Renal cortical epithelial cell (primary cell): ENCODE results near the gene HDGFL2. TPM values are rescaled to one million over a fixed set of nuclear protein-coding genes. Genes with fewer than 3 reads are reported as not detected.

Experiments
- DNase-seq: peaks from one replicate; pipeline ENCODE4 v3.0.0-alpha.2; 2011; ENCODE audit warnings: low read depth
- total RNA-seq: library from RNA; depleted of rRNA; stranded (reverse); fragments of >200 nt; gene quantifications from 2 replicates; pipeline ENCODE4 v1.2.3, GENCODE V29; 2014

HDGFL2 gene
- total RNA-seq = 47.2 and 59.5 TPM in 2 replicates

GRCh38 chr19:4472174-4472974 lies at the start of gene HDGFL2:
HDGFL2 (plus strand) TSS chr19:4472297; CDS start chr19:4472351, 54 bp downstream.
- no peak for DNase-seq

- DNase-seq = no peak
Observed at GRCh38 chr19:4423416-4424126, 48.5 kb upstream of the HDGFL2 start.

GRCh38 chr19:4425537-4425936 lies 46.6 kb upstream of the HDGFL2 start:
- DNase-seq = no peak

GRCh38 chr19:4428326-4428975 lies 43.6 kb upstream of the HDGFL2 start:
- no peak for DNase-seq

- DNase-seq = no peak
Observed at GRCh38 chr19:4429256-4429655, 42.8 kb upstream of the HDGFL2 start.

- no peak for DNase-seq
Observed at GRCh38 chr19:4429771-4430171, 42.3 kb upstream of the HDGFL2 start.

GRCh38 chr19:4430760-4431159 lies 41.3 kb upstream of the HDGFL2 start:
- DNase-seq = no peak

GRCh38 chr19:4431296-4431695 lies 40.8 kb upstream of the HDGFL2 start:
- no peak for DNase-seq

- DNase-seq = no peak
Observed at GRCh38 chr19:4431808-4432674, 40.1 kb upstream of the HDGFL2 start.

GRCh38 chr19:4432918-4433506 lies 39.1 kb upstream of the HDGFL2 start:
- DNase-seq = no peak

- no peak for DNase-seq
Observed at GRCh38 chr19:4434391-4434790, 37.7 kb upstream of the HDGFL2 start.

GRCh38 chr19:4436231-4436630 lies 35.9 kb upstream of the HDGFL2 start:
- DNase-seq = no peak

- DNase-seq = no peak
Observed at GRCh38 chr19:4437103-4437502, 35.0 kb upstream of the HDGFL2 start.

GRCh38 chr19:4439243-4439642 lies 32.9 kb upstream of the HDGFL2 start:
- DNase-seq = no peak

GRCh38 chr19:4441994-4442818 lies 29.9 kb upstream of the HDGFL2 start:
- no peak for DNase-seq

- no peak for DNase-seq
Observed at GRCh38 chr19:4442819-4443146, 29.3 kb upstream of the HDGFL2 start.

- DNase-seq = no peak
Observed at GRCh38 chr19:4443188-4443587, 28.9 kb upstream of the HDGFL2 start.

- DNase-seq = no peak
Observed at GRCh38 chr19:4443966-4444764, 27.9 kb upstream of the HDGFL2 start.
